K562 (cell line): ENCODE measurements around the gene TMEM217. TPM values are rescaled to one million over a fixed set of nuclear protein-coding genes. Genes with fewer than 3 reads are reported as not detected.

Experiments used
- ADNP ChIP-seq: fragments of 200-800 bp; sonication (Bioruptor generic); IDR thresholded peaks from 2 replicates; pipeline ENCODE4 v1.6.1; 2016; ENCODE audit warnings: missing genetic modification characterization, missing compliant biosample characterization
- ATF1 ChIP-seq, 2 experiments: fragments of 450-650 bp in 1 of 2; IDR thresholded peaks; 2 replicates each; pipeline ENCODE4 v1.6.1; 2016; ENCODE audit warnings: missing compliant biosample characterization in 1 of 2, missing genetic modification characterization in 1 of 2
- BCOR ChIP-seq: fragments of 450-650 bp; IDR thresholded peaks from 2 replicates; pipeline ENCODE4 v1.6.1; 2016
- BRD4 ChIP-seq: fragments of 200-600 bp; sonication (generic); IDR thresholded peaks from 2 replicates; pipeline ENCODE4 v1.6.1; 2017; ENCODE audit warnings: inconsistent platforms
- FOXM1 ChIP-seq, 2 experiments: fragments of 450-650 bp in 1 of 2; sonication (generic) in 1 of 2; formaldehyde crosslinking in 1 of 2; IDR thresholded peaks; 2 replicates each; pipeline versions ENCODE4 v1.6.1 to v1.9.0; 2017 to 2022; ENCODE audit warnings: low read depth in 2 of 2, mild to moderate bottlenecking in 2 of 2, missing genetic modification reagents in 1 of 2, moderate library complexity in 1 of 2
- NR4A1 ChIP-seq, 2 experiments: fragments of 250-450 bp in 1 of 2; fragments of 450-650 bp in 1 of 2; sonication (Bioruptor Pico) in 1 of 2; IDR thresholded peaks; 2 replicates each; pipeline versions ENCODE4 v1.4.0 to v1.6.1; 2016 to 2020; ENCODE audit warnings: mild to moderate bottlenecking in 2 of 2, missing compliant biosample characterization in 1 of 2, missing genetic modification characterization in 1 of 2, moderate library complexity in 1 of 2
- SOX6 ChIP-seq: fragments of 450-650 bp; IDR thresholded peaks from 2 replicates; pipeline ENCODE4 v1.6.1; 2014; ENCODE audit warnings: mild to moderate bottlenecking
- TCF7L2 ChIP-seq: fragments of 150-350 bp; IDR thresholded peaks from 2 replicates; pipeline ENCODE4 v1.6.1; 2016; ENCODE audit warnings: low read depth, mild to moderate bottlenecking, low read length, moderate library complexity
- ZBED1 ChIP-seq: IDR thresholded peaks from 2 replicates; pipeline ENCODE4 v1.6.1; 2014
- ZNF239 ChIP-seq: fragments of 250-450 bp; sonication (Bioruptor Pico); IDR thresholded peaks from 2 replicates; pipeline ENCODE4 v1.4.0; 2020; ENCODE audit warnings: mild to moderate bottlenecking
- ZNF431 ChIP-seq: sonication (generic); formaldehyde crosslinking; IDR thresholded peaks from 2 replicates; pipeline ENCODE4 v1.8.0; 2022; ENCODE audit warnings: mild to moderate bottlenecking, missing genetic modification reagents
- ZNF77 ChIP-seq: fragments of 250-450 bp; sonication (Bioruptor Pico); IDR thresholded peaks from 2 replicates; pipeline ENCODE4 v1.5.0; 2020
- polyA plus RNA-seq, 8 experiments: library from polyadenylated mRNA; depleted of rRNA in 4 of 8; stranded (reverse) in 5 of 8; unstranded in 3 of 8; fragments of >200 nt; fragmentation: Nextera tagmentation in 2 of 8; fragmentation: Illumina TruSeq in 1 of 8; extraction: Ambion mirVana in 2 of 8; extraction: Trizol in 1 of 8; gene quantifications; 2 replicates each; pipeline versions ENCODE4 v1.2.1 to v1.2.3, GENCODE V29; 2011 to 2014; ENCODE audit warnings: inconsistent platforms in 1 of 8, missing spikeins in 1 of 8
- total RNA-seq, 7 experiments: library from RNA; depleted of rRNA in 6 of 7; stranded (reverse); fragments of >200 nt in 6 of 7; fragmentation: Illumina TruSeq in 2 of 7; extraction: Trizol in 2 of 7; gene quantifications; 2 replicates each; pipeline versions ENCODE4 v1.2.1 to v1.2.3, GENCODE V29; 2011 to 2021; ENCODE audit warnings: low replicate concordance in 1 of 7
- TF ChIP-seq, protein P1 (sequence below): fragments of 200-800 bp; sonication (Bioruptor generic); IDR thresholded peaks from 2 replicates; pipeline ENCODE4 v1.6.1; 2017; ENCODE audit warnings: missing genetic modification characterization, missing compliant biosample characterization
- TF ChIP-seq, protein P2 (sequence below): sonication (generic); formaldehyde crosslinking; IDR thresholded peaks from 2 replicates; pipeline ENCODE4 v1.8.1; 2023; ENCODE audit warnings: mild to moderate bottlenecking, missing genetic modification reagents
- TF ChIP-seq, protein P3 (sequence below), 2 experiments: fragments of 250-450 bp in 1 of 2; fragments of 450-650 bp in 1 of 2; sonication (Bioruptor Pico) in 1 of 2; IDR thresholded peaks; 2 replicates each; pipeline versions ENCODE4 v1.6.1 to v1.8.0; 2016 to 2021; ENCODE audit warnings: mild to moderate bottlenecking in 2 of 2, moderate library complexity in 2 of 2, missing compliant biosample characterization in 1 of 2, missing genetic modification characterization in 1 of 2
- TF ChIP-seq, protein P4 (sequence below): fragments of 250-450 bp; sonication (Bioruptor Pico); IDR thresholded peaks from 2 replicates; pipeline ENCODE4 v1.4.0; 2020; ENCODE audit warnings: mild to moderate bottlenecking
- TF ChIP-seq, protein P5 (sequence below): fragments of 250-450 bp; sonication (Bioruptor Pico); IDR thresholded peaks from 2 replicates; pipeline ENCODE4 v1.5.0; 2022; ENCODE audit warnings: mild to moderate bottlenecking
- TF ChIP-seq, protein P6 (sequence below): fragments of 250-450 bp; sonication (Bioruptor Pico); IDR thresholded peaks from 2 replicates; pipeline ENCODE4 v1.8.0; 2021; ENCODE audit warnings: borderline replicate concordance, mild to moderate bottlenecking, moderate library complexity; ENCODE audit not compliant: poor library complexity, severe bottlenecking

Gene TMEM217
- total and polyA plus RNA-seq, 9 of the 15 experiments (the other 6 are each of a cell fraction or from before 2014, with no cell fraction given), result 1.3 to 8.0 (median 1.9) TPM

DNA sequence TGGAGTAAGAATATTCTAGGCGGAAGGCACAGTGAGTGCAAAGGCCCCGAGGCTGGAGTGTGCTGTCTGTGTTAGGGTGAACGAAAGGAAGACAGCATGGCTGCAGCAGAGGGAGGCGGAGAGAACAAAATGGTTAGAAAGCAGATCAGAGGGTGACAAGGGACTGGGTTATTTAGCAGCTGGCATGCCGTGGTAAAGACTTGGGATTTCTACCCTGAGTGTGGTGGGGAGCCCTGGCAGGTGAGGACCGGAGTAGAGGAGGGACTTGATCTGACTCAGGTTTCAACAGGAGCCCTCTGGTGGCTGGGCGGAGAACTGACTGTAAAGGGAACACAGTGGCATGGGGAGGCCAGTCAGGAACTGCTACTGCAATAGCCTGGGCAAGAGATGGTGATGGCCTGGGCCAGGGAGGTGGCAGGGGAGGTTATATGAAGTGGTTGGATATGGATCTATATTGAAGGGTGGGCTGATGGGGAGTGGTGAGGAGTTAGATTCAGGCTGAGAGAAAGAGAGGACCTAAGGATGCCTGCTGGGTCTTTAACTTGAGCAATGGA lies 50.0 kb downstream of the TMEM217 start (continued):
- TF ChIP-seq FOXM1 (IDR thresholded peaks at IDR 0.05; ENCODE audit: low read depth) (no peak; the same call in 1 of the 2 replicates), FOXM1 (CRISPR knock-in tag; IDR thresholded peaks at IDR 0.05; ENCODE audit: low read depth) (no peak), ZNF431 (CRISPR knock-in tag) (no peak), ZNF77 (CRISPR knock-in tag) (no peak), ATF1 (CRISPR knock-in tag; IDR thresholded peaks at IDR 0.05) (no peak), ATF1 (tag; IDR thresholded peaks at IDR 0.05) (peak; percentile 25; the same call in 1 of the 2 replicates), SOX6 (0 out of 2 replicates have a peak, but pooled peaks have one; percentile 39), BRD4 (no peak), ADNP (peak; percentile 44; the same call in 1 of the 2 replicates), BCOR (peak; percentile 89), TCF7L2 (no peak), NR4A1 (CRISPR knock-in tag; IDR thresholded peaks at IDR 0.05) (peak; percentile 88), NR4A1 (tag; IDR thresholded peaks at IDR 0.05) (peak; percentile 93), ZBED1 (0 out of 2 replicates have a peak, but pooled peaks have one; percentile 53), ZNF239 (CRISPR knock-in tag) (peak; percentile 64)
- TF ChIP-seq, protein P1, sequence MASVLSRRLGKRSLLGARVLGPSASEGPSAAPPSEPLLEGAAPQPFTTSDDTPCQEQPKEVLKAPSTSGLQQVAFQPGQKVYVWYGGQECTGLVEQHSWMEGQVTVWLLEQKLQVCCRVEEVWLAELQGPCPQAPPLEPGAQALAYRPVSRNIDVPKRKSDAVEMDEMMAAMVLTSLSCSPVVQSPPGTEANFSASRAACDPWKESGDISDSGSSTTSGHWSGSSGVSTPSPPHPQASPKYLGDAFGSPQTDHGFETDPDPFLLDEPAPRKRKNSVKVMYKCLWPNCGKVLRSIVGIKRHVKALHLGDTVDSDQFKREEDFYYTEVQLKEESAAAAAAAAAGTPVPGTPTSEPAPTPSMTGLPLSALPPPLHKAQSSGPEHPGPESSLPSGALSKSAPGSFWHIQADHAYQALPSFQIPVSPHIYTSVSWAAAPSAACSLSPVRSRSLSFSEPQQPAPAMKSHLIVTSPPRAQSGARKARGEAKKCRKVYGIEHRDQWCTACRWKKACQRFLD (CRISPR knock-in tag), result peak; percentile 73; the same call in 1 of the 2 replicates
- TF ChIP-seq, protein P2, sequence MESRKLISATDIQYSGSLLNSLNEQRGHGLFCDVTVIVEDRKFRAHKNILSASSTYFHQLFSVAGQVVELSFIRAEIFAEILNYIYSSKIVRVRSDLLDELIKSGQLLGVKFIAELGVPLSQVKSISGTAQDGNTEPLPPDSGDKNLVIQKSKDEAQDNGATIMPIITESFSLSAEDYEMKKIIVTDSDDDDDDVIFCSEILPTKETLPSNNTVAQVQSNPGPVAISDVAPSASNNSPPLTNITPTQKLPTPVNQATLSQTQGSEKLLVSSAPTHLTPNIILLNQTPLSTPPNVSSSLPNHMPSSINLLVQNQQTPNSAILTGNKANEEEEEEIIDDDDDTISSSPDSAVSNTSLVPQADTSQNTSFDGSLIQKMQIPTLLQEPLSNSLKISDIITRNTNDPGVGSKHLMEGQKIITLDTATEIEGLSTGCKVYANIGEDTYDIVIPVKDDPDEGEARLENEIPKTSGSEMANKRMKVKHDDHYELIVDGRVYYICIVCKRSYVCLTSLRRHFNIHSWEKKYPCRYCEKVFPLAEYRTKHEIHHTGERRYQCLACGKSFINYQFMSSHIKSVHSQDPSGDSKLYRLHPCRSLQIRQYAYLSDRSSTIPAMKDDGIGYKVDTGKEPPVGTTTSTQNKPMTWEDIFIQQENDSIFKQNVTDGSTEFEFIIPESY, result peak; percentile 35; the same call in 1 of the 2 replicates
- TF ChIP-seq, protein P3, sequence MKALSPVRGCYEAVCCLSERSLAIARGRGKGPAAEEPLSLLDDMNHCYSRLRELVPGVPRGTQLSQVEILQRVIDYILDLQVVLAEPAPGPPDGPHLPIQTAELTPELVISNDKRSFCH (CRISPR knock-in tag; IDR thresholded peaks at IDR 0.05), result no peak
- TF ChIP-seq, protein P3 (tag; IDR thresholded peaks at IDR 0.05), result no peak; the same call in 1 of the 2 replicates
- TF ChIP-seq, protein P4, sequence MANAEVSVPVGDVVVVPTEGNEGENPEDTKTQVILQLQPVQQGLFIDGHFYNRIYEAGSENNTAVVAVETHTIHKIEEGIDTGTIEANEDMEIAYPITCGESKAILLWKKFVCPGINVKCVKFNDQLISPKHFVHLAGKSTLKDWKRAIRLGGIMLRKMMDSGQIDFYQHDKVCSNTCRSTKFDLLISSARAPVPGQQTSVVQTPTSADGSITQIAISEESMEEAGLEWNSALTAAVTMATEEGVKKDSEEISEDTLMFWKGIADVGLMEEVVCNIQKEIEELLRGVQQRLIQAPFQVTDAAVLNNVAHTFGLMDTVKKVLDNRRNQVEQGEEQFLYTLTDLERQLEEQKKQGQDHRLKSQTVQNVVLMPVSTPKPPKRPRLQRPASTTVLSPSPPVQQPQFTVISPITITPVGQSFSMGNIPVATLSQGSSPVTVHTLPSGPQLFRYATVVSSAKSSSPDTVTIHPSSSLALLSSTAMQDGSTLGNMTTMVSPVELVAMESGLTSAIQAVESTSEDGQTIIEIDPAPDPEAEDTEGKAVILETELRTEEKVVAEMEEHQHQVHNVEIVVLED (CRISPR knock-in tag), result 0 out of 2 replicates have a peak, but pooled peaks have one; percentile 6
- TF ChIP-seq, protein P5, sequence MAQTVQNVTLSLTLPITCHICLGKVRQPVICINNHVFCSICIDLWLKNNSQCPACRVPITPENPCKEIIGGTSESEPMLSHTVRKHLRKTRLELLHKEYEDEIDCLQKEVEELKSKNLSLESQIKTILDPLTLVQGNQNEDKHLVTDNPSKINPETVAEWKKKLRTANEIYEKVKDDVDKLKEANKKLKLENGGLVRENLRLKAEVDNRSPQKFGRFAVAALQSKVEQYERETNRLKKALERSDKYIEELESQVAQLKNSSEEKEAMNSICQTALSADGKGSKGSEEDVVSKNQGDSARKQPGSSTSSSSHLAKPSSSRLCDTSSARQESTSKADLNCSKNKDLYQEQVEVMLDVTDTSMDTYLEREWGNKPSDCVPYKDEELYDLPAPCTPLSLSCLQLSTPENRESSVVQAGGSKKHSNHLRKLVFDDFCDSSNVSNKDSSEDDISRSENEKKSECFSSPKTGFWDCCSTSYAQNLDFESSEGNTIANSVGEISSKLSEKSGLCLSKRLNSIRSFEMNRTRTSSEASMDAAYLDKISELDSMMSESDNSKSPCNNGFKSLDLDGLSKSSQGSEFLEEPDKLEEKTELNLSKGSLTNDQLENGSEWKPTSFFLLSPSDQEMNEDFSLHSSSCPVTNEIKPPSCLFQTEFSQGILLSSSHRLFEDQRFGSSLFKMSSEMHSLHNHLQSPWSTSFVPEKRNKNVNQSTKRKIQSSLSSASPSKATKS (CRISPR knock-in tag), result no peak
- TF ChIP-seq, protein P6, sequence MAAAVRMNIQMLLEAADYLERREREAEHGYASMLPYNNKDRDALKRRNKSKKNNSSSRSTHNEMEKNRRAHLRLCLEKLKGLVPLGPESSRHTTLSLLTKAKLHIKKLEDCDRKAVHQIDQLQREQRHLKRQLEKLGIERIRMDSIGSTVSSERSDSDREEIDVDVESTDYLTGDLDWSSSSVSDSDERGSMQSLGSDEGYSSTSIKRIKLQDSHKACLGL (CRISPR knock-in tag), result no peak
